GM12878 (cell line): ENCODE data around the gene PDE6B. TPM values are rescaled to one million over a fixed set of nuclear protein-coding genes. Genes with fewer than 3 reads are reported as not detected.

Experiments used
- ATAC-seq: fragments of 200-7000 bp; cut with Tn5 transposase; 3 replicates; pipeline ENCODE4 v1.9.1; 2020; ENCODE audit warnings: mild to moderate bottlenecking, moderate library complexity
- BruUV-seq: library from RNA; stranded (reverse); fragments of 400-500 nt; replicated peaks from 2 replicates; lab custom pipeline; 2021; lab: Mats Ljungman, UMichigan
- CTCF ChIA-PET: fragments of 300-600 bp; sonication (Branson Sonifier 250); formaldehyde crosslinking; extraction: SDS; loops from one replicate; lab custom pipeline; 2021; ENCODE audit warnings: inconsistent platforms; lab: Yijun Ruan, JAX
- POLR2A ChIA-PET: fragments of 350-600 bp; formaldehyde crosslinking; extraction: SDS; loops from one replicate; lab custom pipeline; 2021; ENCODE audit warnings: inconsistent platforms; lab: Charles Lee
- RAD21 ChIA-PET: fragments of 300-600 bp; sonication (Branson Sonifier 250); formaldehyde crosslinking; loops from one replicate; lab custom pipeline; 2023; ENCODE audit warnings: antibody characterized with exemption; ENCODE audit not compliant: unreplicated experiment; lab: Charles Lee
- SMC1A ChIA-PET: fragments of 300-600 bp; sonication (Branson Sonifier 250); formaldehyde crosslinking; loops from one replicate; lab custom pipeline; 2023; ENCODE audit not compliant: unreplicated experiment, uncharacterized antibody; lab: Charles Lee
- DNase-seq: peaks from one replicate; pipeline ENCODE4 v3.0.0-alpha.2; 2011; ENCODE audit warnings: low read depth, low spot score
- FAIRE-seq: peaks from 3 replicates; lab custom pipeline; 2011; peaks lifted over from hg19 to GRCh38; lab: Jason Lieb, UNC
- H2AFZ ChIP-seq: 2 replicates; pipeline ENCODE4 v1.6.0; 2011; ENCODE audit warnings: low read depth, low read length, control low read depth; ENCODE audit not compliant: control insufficient read depth
- H3K27ac ChIP-seq: 2 replicates; pipeline ENCODE4 v1.5.1; 2011; ENCODE audit warnings: control low read depth; ENCODE audit not compliant: control insufficient read depth, insufficient read depth
- H3K27me3 ChIP-seq, 2 experiments: replicated peaks in 1 of 2; 2 replicates each; pipeline versions ENCODE4 v1.6.0 to v1.6.1; 2011; ENCODE audit warnings: low read length in 1 of 2; ENCODE audit not compliant: control insufficient read depth in 2 of 2, insufficient read depth in 2 of 2
- H3K36me3 ChIP-seq, 2 experiments: 2 replicates each; pipeline ENCODE4 v1.5.1; 2011; ENCODE audit warnings: low read length in 1 of 2; ENCODE audit not compliant: control insufficient read depth in 2 of 2, insufficient read depth in 2 of 2
- H3K4me1 ChIP-seq: 2 replicates; pipeline ENCODE4 v1.6.1; 2011; ENCODE audit warnings: mild to moderate bottlenecking, low read length, moderate library complexity, mixed read lengths; ENCODE audit not compliant: control insufficient read depth, insufficient read depth
- H3K4me2 ChIP-seq: 2 replicates; pipeline ENCODE4 v1.6.0; 2011; ENCODE audit warnings: control low read depth; ENCODE audit not compliant: control insufficient read depth, insufficient read depth
- H3K4me3 ChIP-seq: fragments of 200-600 bp; sonication (generic); 2 replicates; pipeline ENCODE4 v1.5.1; 2016
- H3K79me2 ChIP-seq: 2 replicates; pipeline ENCODE4 v1.6.0; 2011; ENCODE audit warnings: low read length; ENCODE audit not compliant: control insufficient read depth, insufficient read depth
- H3K9ac ChIP-seq: 2 replicates; pipeline ENCODE4 v1.8.0; 2011; ENCODE audit warnings: low read length, control low read depth, mixed read lengths; ENCODE audit not compliant: control insufficient read depth, insufficient read depth
- H3K9me3 ChIP-seq: replicated peaks from 3 replicates; pipeline ENCODE4 v1.5.1; 2011; ENCODE audit warnings: mild to moderate bottlenecking, low read length; ENCODE audit not compliant: control insufficient read depth, insufficient read depth
- H4K20me1 ChIP-seq: 2 replicates; pipeline ENCODE4 v1.6.0; 2011; ENCODE audit not compliant: control insufficient read depth, insufficient read depth
- BCL11A ChIP-seq: IDR thresholded peaks from 2 replicates; pipeline ENCODE4 v1.6.1; 2011; ENCODE audit warnings: low read depth, low read length
- MXI1 ChIP-seq: fragments of 150-350 bp; IDR thresholded peaks from 2 replicates; pipeline ENCODE4 v1.6.1; 2011; ENCODE audit warnings: low read depth, mild to moderate bottlenecking, inconsistent platforms, low read length, improper control_type of control experiment
- NFYA ChIP-seq: IDR thresholded peaks from 2 replicates; pipeline ENCODE4 v1.6.1; 2011; ENCODE audit warnings: low read depth, mild to moderate bottlenecking, low read length, improper control_type of control experiment, borderline replicate concordance
- RELA ChIP-seq: fragments of 450-650 bp; IDR thresholded peaks from 2 replicates; pipeline ENCODE4 v1.8.0; 2014; ENCODE audit warnings: borderline replicate concordance; ENCODE audit not compliant: partially characterized antibody
- WGBS: methylation state at CpG from one replicate; pipeline ENCODE4 v1.1.6; 2016; ENCODE audit warnings: low lambda C conversion rate; ENCODE audit not compliant: insufficient replicate concordance, insufficient coverage; ENCODE audit errors: missing lambda C conversion rate; 5-methylcytosine and 5-hydroxymethylcytosine counted together
- in situ Hi-C: fragments of 300-500 bp; cut with MboI; formaldehyde crosslinking; loops from 9 replicates; pipeline ENCODE4 v1.14.3; 2018; ENCODE audit warnings: mixed read lengths
- intact Hi-C: fragments of 100-400 bp; cut with micrococcal nuclease; formaldehyde crosslinking; loops from one replicate; pipeline ENCODE4 v1.14.2; 2022; ENCODE audit not compliant: unreplicated experiment
- polyA plus RNA-seq, 11 experiments: library from polyadenylated mRNA; depleted of rRNA in 4 of 11; unstranded in 6 of 11; stranded (reverse) in 5 of 11; fragments of >200 nt; fragmentation: Nextera tagmentation in 4 of 11; fragmentation: Illumina TruSeq in 1 of 11; extraction: Ambion mirVana in 4 of 11; extraction: Trizol in 1 of 11; gene quantifications; 1 replicate in 1 of 11; 2 replicates in 10 of 11; pipeline versions ENCODE4 v1.2.1 to v1.2.3, GENCODE V29; 2011 to 2016; ENCODE audit warnings: inconsistent platforms in 2 of 11, missing spikeins in 2 of 11, low read depth in 1 of 11
- total RNA-seq, 4 experiments: library from RNA; depleted of rRNA in 3 of 4; stranded (reverse); fragments of >200 nt in 3 of 4; fragmentation: Illumina TruSeq in 1 of 4; extraction: Trizol in 1 of 4; gene quantifications; 2 replicates each; pipeline versions ENCODE4 v1.2.1 to v1.2.3, GENCODE V29; 2013 to 2021

The PDE6B gene
- total and polyA plus RNA-seq, 10 of the 15 experiments (the other 5 are each of a cell fraction or from before 2014, with no cell fraction given), result 2.6 to 6.4 (median 3.8) TPM

DNA sequence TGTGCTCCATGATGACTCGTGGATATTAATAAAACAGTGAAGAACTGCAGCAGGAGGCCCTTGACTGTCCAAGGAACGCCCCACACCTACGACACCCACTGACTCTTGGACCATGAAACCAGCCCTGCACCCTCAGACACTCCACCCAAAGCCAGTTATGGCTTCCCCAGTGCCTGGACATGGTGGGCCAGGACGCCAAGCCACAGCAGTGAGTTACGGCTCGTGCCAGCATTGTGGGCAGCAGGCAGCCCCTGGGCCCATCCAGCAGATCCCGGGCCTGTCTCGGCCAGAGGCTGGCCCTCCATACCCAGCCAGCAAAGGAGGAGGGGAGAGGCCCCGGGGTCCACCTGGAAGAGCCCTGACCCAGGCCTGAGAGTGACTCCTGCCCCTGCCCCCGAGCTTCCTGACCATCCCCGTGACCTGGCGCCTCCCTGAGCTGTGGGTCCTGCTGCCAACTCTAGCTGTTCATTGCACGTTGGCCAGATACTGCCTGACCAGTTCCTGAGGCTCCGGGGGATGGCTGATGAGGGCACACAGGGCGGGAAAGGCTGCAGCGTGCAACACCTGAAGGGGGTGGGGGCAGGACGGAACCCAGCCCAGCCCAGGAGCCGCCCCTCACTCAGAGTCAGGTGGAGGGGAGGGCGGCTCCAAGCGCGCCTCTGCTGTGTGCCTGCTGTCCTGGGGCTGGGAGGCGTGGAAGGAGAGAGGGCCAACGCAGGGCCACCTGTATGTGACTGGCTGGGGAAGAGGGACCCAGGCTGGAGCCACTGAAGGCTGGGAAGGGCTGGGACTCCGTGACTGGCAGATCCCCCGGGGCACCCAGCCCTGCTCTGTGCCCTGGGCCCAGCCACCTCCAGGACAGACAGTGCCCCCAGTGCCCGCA, 62.8 kb downstream of the PDE6B start:
- intact Hi-C loops (no loop called here), in situ Hi-C loops (no loop called here)
- POLR2A ChIA-PET, result no interaction called here
- H3K27me3 ChIP-seq, result no peaks in the 10 kb centered on the region
- BruUV-seq, result no TSS peak
- SMC1A ChIA-PET, result no interaction called here
- no peaks in the 10 kb centered on the region for H3K79me2 ChIP-seq
- H3K4me2 ChIP-seq, result peak overlapping the region; percentile 17; the same call in 1 of the 2 replicates
- no peak for ATAC-seq
- CTCF ChIA-PET, result no interaction called here
- H3K36me3 ChIP-seq, result no peaks in the 10 kb centered on the region
- no peak overlapping the region; the same call in 1 of the 2 replicates for H3K9ac ChIP-seq
- RAD21 ChIA-PET, result no interaction called here
- H4K20me1 ChIP-seq, result no peaks in the 10 kb centered on the region
- TF ChIP-seq MXI1 (no peak), NFYA (no peak), BCL11A (no peak), RELA (no peak)
- no peak overlapping the region for H3K27ac ChIP-seq
- no peak overlapping the region for H3K4me3 ChIP-seq
- H2AFZ ChIP-seq, result peak overlapping the region; percentile 58; the same call in 1 of the 2 replicates
- 58% methylated on average over 21 of the region's 26 CpGs for WGBS
- H3K9me3 ChIP-seq, result no peaks in the 10 kb centered on the region
- no peak for FAIRE-seq
- H3K4me1 ChIP-seq, result peaks cover 12% of the 10 kb centered on the region
- no peak for DNase-seq
